Neural progenitor cell (in vitro differentiated cells): ENCODE measurements around the gene MMS22L. TPM values are rescaled to one million over a fixed set of nuclear protein-coding genes. Genes with fewer than 3 reads are reported as not detected.

Source experiments
- DNase-seq: peaks from one replicate; pipeline ENCODE4 v3.0.0-alpha.2; 2016; ENCODE audit warnings: low spot score
- H2AFZ ChIP-seq: fragments of 200-600 bp; sonication (generic); replicated peaks from 2 replicates; pipeline ENCODE4 v1.6.1; 2016; ENCODE audit warnings: antibody characterized with exemption
- H3F3A ChIP-seq: fragments of 200-600 bp; sonication (generic); 2 replicates; pipeline ENCODE4 v1.6.1; 2016; ENCODE audit warnings: antibody characterized with exemption, low read depth
- H3K27ac ChIP-seq: fragments of 200-600 bp; sonication (generic); 2 replicates; pipeline ENCODE4 v1.5.1; 2016; ENCODE audit warnings: mild to moderate bottlenecking
- H3K27me3 ChIP-seq: fragments of 200-600 bp; sonication (generic); 2 replicates; pipeline ENCODE4 v1.6.1; 2016; ENCODE audit warnings: mild to moderate bottlenecking, moderate library complexity
- H3K36me3 ChIP-seq: fragments of 200-600 bp; sonication (generic); 2 replicates; pipeline ENCODE4 v1.5.1; 2016
- H3K4me1 ChIP-seq: fragments of 200-600 bp; sonication (generic); 2 replicates; pipeline ENCODE4 v1.6.1; 2016; ENCODE audit warnings: mixed run types
- H3K4me2 ChIP-seq: fragments of 200-600 bp; sonication (generic); 2 replicates; pipeline ENCODE4 v1.6.1; 2016
- H3K4me3 ChIP-seq: fragments of 200-600 bp; sonication (generic); 2 replicates; pipeline ENCODE4 v1.5.1; 2016
- H3K79me2 ChIP-seq: fragments of 200-600 bp; sonication (generic); 2 replicates; pipeline ENCODE4 v1.6.1; 2016; ENCODE audit warnings: low read depth
- H3K9ac ChIP-seq: fragments of 200-600 bp; sonication (generic); 2 replicates; pipeline ENCODE4 v1.6.1; 2016
- H3K9me3 ChIP-seq: fragments of 200-600 bp; sonication (generic); 2 replicates; pipeline ENCODE4 v1.5.1; 2016; ENCODE audit warnings: low read depth
- H4K20me1 ChIP-seq: fragments of 200-600 bp; sonication (generic); 2 replicates; pipeline ENCODE4 v1.6.1; 2016; ENCODE audit warnings: low read depth
- H3K27ac Mint-ChIP-seq: 3 replicates; pipeline ENCODE4 v1.8.0; 2021; ENCODE audit warnings: mixed read lengths
- H3K27me3 Mint-ChIP-seq: 2 replicates; pipeline ENCODE4 v1.8.0; 2022; ENCODE audit warnings: low read depth, mild to moderate bottlenecking, inconsistent platforms, moderate library complexity, mixed read lengths; ENCODE audit not compliant: insufficient read depth
- H3K36me3 Mint-ChIP-seq: 3 replicates; pipeline ENCODE4 v1.8.0; 2021; ENCODE audit warnings: mixed read lengths
- H3K4me1 Mint-ChIP-seq: 3 replicates; pipeline ENCODE4 v1.8.0; 2021; ENCODE audit warnings: mixed read lengths
- H3K4me3 Mint-ChIP-seq: 3 replicates; pipeline ENCODE4 v1.8.0; 2021; ENCODE audit warnings: mild to moderate bottlenecking, moderate library complexity, mixed read lengths
- H3K9me3 Mint-ChIP-seq: 3 replicates; pipeline ENCODE4 v1.8.0; 2020; ENCODE audit warnings: mixed read lengths
- CTCF ChIP-seq: fragments of 200-600 bp; sonication (generic); IDR thresholded peaks from 2 replicates; pipeline ENCODE4 v1.5.1; 2017; ENCODE audit warnings: antibody characterized with exemption, mild to moderate bottlenecking
- EZH2 ChIP-seq: fragments of 200-600 bp; sonication (generic); IDR thresholded peaks from 2 replicates; pipeline ENCODE4 v1.6.1; 2017; ENCODE audit warnings: antibody characterized with exemption, mild to moderate bottlenecking, moderate library complexity
- EZH2phosphoT487 ChIP-seq: fragments of 200-600 bp; sonication (generic); IDR thresholded peaks from 2 replicates; pipeline ENCODE4 v1.6.1; 2017; ENCODE audit warnings: antibody characterized with exemption
- total RNA-seq: library from RNA; depleted of rRNA; stranded (reverse); fragments of >200 nt; gene quantifications from 2 replicates; pipeline ENCODE4 v1.2.3, GENCODE V29; 2015; ENCODE audit warnings: low replicate concordance

MMS22L gene
- total RNA-seq = 50.1 and 76.5 TPM in 2 replicates

GRCh38 chr6:97282726-97283617, at the start of gene MMS22L:
TSS of gene MMS22L (minus strand) at chr6:97283216. CDS start at chr6:97282477, 739 bp downstream.
- Histone ChIP-seq H3K79me2 (peaks cover 49% of the 10 kb centered on the region), H3K27me3 (no peaks in the 10 kb centered on the region), H3K4me2 (peak within 1 kb of the TSS; percentile 90), H3F3A (peaks cover 11% of the 10 kb centered on the region), H3K4me3 (peak within 1 kb of the TSS; percentile 73), H3K27ac (peak within 1 kb of the TSS; percentile 85), H2AFZ (peak within 1 kb of the TSS; percentile 92), H4K20me1 (peaks cover 8% of the 10 kb centered on the region), H3K9ac (peak within 1 kb of the TSS; percentile 85), H3K36me3 (peaks cover 13% of the 10 kb centered on the region), H3K9me3 (no peaks in the 10 kb centered on the region), H3K4me1 (peaks cover 24% of the 10 kb centered on the region)
- Mint-ChIP-seq H3K27me3 (no peaks in the 10 kb centered on the region), H3K36me3 (peaks cover 11% of the 10 kb centered on the region), H3K4me3 (peak within 1 kb of the TSS; percentile 99), H3K9me3 (no peaks in the 10 kb centered on the region), H3K27ac (peak within 1 kb of the TSS; percentile 99), H3K4me1 (peaks cover 31% of the 10 kb centered on the region)
- TF ChIP-seq EZH2 (no peak), CTCF (no peak), EZH2phosphoT487 (no peak)
- peak; percentile 98 for DNase-seq

GRCh38 chr6:97322811-97323210, 39.8 kb upstream of the MMS22L start:
- H3K4me3 Mint-ChIP-seq = no peak overlapping the region
- DNase-seq = no peak

GRCh38 chr6:97322226-97322625, 39.2 kb upstream of the MMS22L start:
- H3K9ac ChIP-seq = no peak overlapping the region
- H3K4me3 ChIP-seq = no peak overlapping the region
- no peak overlapping the region for H3K27ac ChIP-seq
- no peak overlapping the region for H3K4me2 ChIP-seq
- no peaks in the 10 kb centered on the region for H3K79me2 ChIP-seq
- H3K4me1 Mint-ChIP-seq = peaks cover 4% of the 10 kb centered on the region
- no peak overlapping the region for H3K27ac Mint-ChIP-seq
- no peaks in the 10 kb centered on the region for H4K20me1 ChIP-seq
- peaks cover 2% of the 10 kb centered on the region for H3K9me3 Mint-ChIP-seq
- H3K9me3 ChIP-seq = no peaks in the 10 kb centered on the region
- no peaks in the 10 kb centered on the region for H3K36me3 ChIP-seq
- H3K4me3 Mint-ChIP-seq = no peak overlapping the region
- H2AFZ ChIP-seq = no peak overlapping the region
- peaks cover 3% of the 10 kb centered on the region for H3K27me3 Mint-ChIP-seq
- H3K36me3 Mint-ChIP-seq = no peaks in the 10 kb centered on the region
- no peaks in the 10 kb centered on the region for H3F3A ChIP-seq
- no peaks in the 10 kb centered on the region for H3K27me3 ChIP-seq
- DNase-seq = no peak
- TF ChIP-seq EZH2phosphoT487 (no peak), EZH2 (no peak), CTCF (no peak)
- H3K4me1 ChIP-seq = peaks cover 8% of the 10 kb centered on the region

More at GRCh38 chr6:97322811-97323210, 39.8 kb upstream of the MMS22L start:
- Histone ChIP-seq H3K79me2 (no peaks in the 10 kb centered on the region), H3K9me3 (no peaks in the 10 kb centered on the region), H4K20me1 (no peaks in the 10 kb centered on the region), H2AFZ (no peak overlapping the region), H3K4me1 (peaks cover 7% of the 10 kb centered on the region), H3K4me2 (no peak overlapping the region), H3F3A (no peaks in the 10 kb centered on the region), H3K27ac (no peak overlapping the region), H3K9ac (no peak overlapping the region), H3K27me3 (no peaks in the 10 kb centered on the region), H3K36me3 (no peaks in the 10 kb centered on the region), H3K4me3 (no peak overlapping the region)
- peaks cover 7% of the 10 kb centered on the region for H3K9me3 Mint-ChIP-seq
- H3K36me3 Mint-ChIP-seq = no peaks in the 10 kb centered on the region
- H3K4me1 Mint-ChIP-seq = peaks cover 4% of the 10 kb centered on the region
- peaks cover 5% of the 10 kb centered on the region for H3K27me3 Mint-ChIP-seq
- TF ChIP-seq CTCF = no peak
- TF ChIP-seq EZH2phosphoT487 = no peak
- TF ChIP-seq EZH2 = no peak
- no peak overlapping the region for H3K27ac Mint-ChIP-seq
